ENCODE data around the gene ZFAND3. TPM values are rescaled to one million over a fixed set of nuclear protein-coding genes. Genes with fewer than 3 reads are reported as not detected.
A peak's percentile ranks its signal among the peaks of the same experiment; 100 is the strongest.

The ZFAND3 gene
- total and polyA plus RNA-seq, 2 of the 4 experiments (the other 2 are of a cell fraction), result 10.9 to 26.7 TPM

DNA sequence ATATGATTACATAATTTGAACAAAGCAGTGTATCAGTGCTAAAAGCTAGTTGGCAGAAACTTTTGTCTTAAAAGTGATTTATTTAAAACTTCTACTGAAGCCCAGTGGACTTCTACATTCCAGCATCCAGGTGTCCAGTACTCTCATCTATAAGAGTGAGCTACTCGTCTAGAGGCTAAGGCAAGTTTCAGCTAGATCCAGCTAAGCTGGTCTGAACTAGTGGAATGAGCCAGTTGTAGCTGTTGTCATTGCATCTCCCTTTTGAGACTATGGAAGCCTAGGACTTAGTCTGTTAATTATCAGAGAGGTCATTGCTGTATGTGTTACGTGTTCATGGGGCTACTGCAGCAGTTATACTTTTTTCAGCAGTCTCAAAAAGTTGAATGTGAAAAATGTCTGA, 165.1 kb downstream of the ZFAND3 start:
- Histone ChIP-seq H3K79me1 (ENCODE audit: low read depth in 1 of 2, low read length in 2 of 2) (peaks cover 34 to 93% of the 10 kb centered on the region in 2 experiments), H2AFZ (replicated peaks; ENCODE audit: low read length, poor library complexity) (no peak overlapping the region), H3K27me3 (ENCODE audit: control insufficient read depth, insufficient read depth, low read length) (no peaks in the 10 kb centered on the region), H3K18ac (ENCODE audit: low read depth, low read length) (no peak overlapping the region; the same call in 1 of the 2 replicates), H3K27ac (ENCODE audit: insufficient read depth, low read length) (no peak overlapping the region), H3K4me1 (ENCODE audit: control insufficient read depth, insufficient read depth, low read length) (peaks cover 17% of the 10 kb centered on the region), H4K5ac (ENCODE audit: low read depth, low read length) (no peak overlapping the region; the same call in 1 of the 2 replicates), H4K8ac (ENCODE audit: low read depth in 2 of 2, low read length in 2 of 2) (no peak overlapping the region), H2BK5ac (ENCODE audit: low read depth, low read length, poor library complexity, severe bottlenecking) (no peak overlapping the region), H2AK5ac (ENCODE audit: low read depth, low read length) (no peak overlapping the region), H2BK15ac (ENCODE audit: low read depth, low read length) (no peak overlapping the region), H3K4ac (ENCODE audit: low read depth, low read length) (no peak overlapping the region), H3K36me3 (ENCODE audit: control insufficient read depth, insufficient read depth, low read length) (no peaks in the 10 kb centered on the region), H3K4me3 (ENCODE audit: insufficient read depth, low read depth, low read length) (no peak overlapping the region), H4K91ac (ENCODE audit: insufficient read depth, low read depth, low read length) (no peak overlapping the region), H4K20me1 (ENCODE audit: insufficient read depth, low read length) (peaks cover 91% of the 10 kb centered on the region), H3K9me3 (ENCODE audit: control insufficient read depth, insufficient read depth, low read length) (no peaks in the 10 kb centered on the region), H3K9ac (ENCODE audit: low read depth, low read length) (no peak overlapping the region), H3K23ac (ENCODE audit: low read depth, low read length) (peak overlapping the region; percentile 21; the same call in 1 of the 2 replicates), H2AK9ac (replicated peaks; ENCODE audit: low read depth, low read length, poor library complexity) (no peak overlapping the region), H2BK120ac (ENCODE audit: low read depth, low read length) (no peak overlapping the region), H3K14ac (replicated peaks; ENCODE audit: low read depth, low read length) (peak overlapping the region; percentile 15; the same call in 1 of the 2 replicates), H3K56ac (ENCODE audit: extremely low read depth, insufficient read depth, low read length) (no peak overlapping the region), H2BK20ac (ENCODE audit: low read depth, low read length) (no peak overlapping the region), H3K9me1 (ENCODE audit: insufficient read depth, low read length) (peaks cover 19% of the 10 kb centered on the region), H3K4me2 (ENCODE audit: low read depth, low read length) (no peak overlapping the region)
- no peak for ATAC-seq (ENCODE audit: low read depth)
- CTCF ChIA-PET, result interaction anchor here (1.0 kb wide), 1 partner anchor 49 kb away, joined by 3 read pairs; no protein-coding TSS in a partner anchor
- BruUV-seq (replicated peaks), result no TSS peak
- TF ChIP-seq RCOR1 (IDR thresholded peaks at IDR 0.05; ENCODE audit: insufficient replicate concordance, low read length) (no peak), NFE2L2 (IDR thresholded peaks at IDR 0.05; ENCODE audit: low read depth, low read length) (no peak), POLR2A (IDR thresholded peaks at IDR 0.05; ENCODE audit: low read depth, low read length) (no peak), RAD21 (IDR thresholded peaks at IDR 0.05; ENCODE audit: low read length) (no peak)
- in situ Hi-C loops (cut with MboI; ENCODE audit: low sequenced_read_pairs) (no loop called here), dilution Hi-C loops (cut with HindIII; ENCODE audit: low sequenced_read_pairs, unreplicated experiment) (no loop called here), intact Hi-C loops (cut with micrococcal nuclease) (no loop called here)
- POLR2A ChIA-PET (ENCODE audit: unreplicated experiment), result no interaction called here
- no CpG with 5 or more reads among the region's 2 CpGs for WGBS, 2 experiments (ENCODE audit: extremely low coverage in 2 of 2, insufficient read length in 1 of 2)
- no peak for DNase-seq

Data from IMR-90 (cell line).